GOT3 (cell line): Measurements from ENCODE around the gene BAZ2B.
"Not testable (repeated sequence)": the region's sequence is repeated elsewhere in the genome, so short reads cannot be mapped to it uniquely, and the experiment has no call there.

Source experiments
- DNase-seq: peaks from one replicate; lab custom pipeline; 2025; ENCODE audit warnings: mixed read lengths; lab: John Stamatoyannopoulos, UW

Gene BAZ2B

DNA sequence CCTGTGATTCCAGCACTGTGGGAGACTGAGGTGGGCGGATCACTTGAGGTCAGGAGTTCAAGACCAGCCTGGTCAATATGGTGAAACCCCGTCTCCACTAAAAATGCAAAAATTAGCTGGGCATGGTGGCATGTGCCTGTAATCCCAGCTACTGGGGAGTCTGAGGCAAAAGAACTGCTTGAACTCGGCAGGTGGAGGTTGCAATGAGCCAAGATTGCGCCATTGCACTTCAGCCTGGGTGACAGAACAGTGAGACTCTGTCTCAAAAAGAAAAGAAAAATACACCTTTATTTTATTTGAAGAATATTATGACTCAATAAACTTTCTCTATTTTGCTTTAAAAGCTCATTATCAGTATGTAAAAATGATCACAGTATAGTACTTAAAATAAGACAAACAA lies 81.1 kb downstream of the BAZ2B start:
- DNase-seq: not testable (repeated sequence)

DNA sequence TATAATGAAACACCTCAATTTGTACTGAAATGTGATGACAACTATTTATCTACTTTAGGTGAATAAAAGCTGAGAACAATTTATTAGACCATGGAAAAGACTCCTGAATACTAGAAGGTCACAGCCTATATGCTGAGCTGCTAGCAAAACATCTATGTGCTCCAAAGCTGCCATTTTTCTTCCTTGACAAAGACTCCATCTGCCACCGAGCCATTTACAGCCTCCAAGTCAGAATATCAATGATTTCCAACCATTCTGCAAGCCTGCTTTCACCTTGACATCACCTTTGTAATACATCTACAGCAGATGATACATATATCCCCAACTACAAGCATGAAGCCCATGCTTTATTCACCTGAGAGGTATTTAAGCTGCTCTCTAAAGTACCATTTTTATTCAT lies 84.9 kb downstream of the BAZ2B start:
- DNase-seq: no peak

DNA sequence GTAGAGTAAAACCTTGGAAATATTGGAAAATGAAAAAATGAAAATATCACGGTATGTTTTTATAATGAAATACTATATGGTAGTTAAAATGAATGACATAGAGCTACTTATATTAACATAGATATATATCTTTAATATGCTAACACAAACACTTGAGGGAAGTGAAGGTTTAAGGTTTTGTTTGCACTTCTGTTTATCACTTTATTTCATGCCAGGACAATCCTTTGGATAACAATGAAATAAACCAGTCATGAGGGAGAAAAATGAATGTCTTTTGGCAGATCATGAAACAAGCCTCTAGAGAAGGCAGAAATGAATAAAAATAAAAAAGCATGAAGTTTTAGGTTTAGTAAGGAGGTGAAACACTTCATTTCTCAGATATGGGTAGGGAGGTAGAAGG lies 89.9 kb downstream of the BAZ2B start:
- no peak for DNase-seq

DNA sequence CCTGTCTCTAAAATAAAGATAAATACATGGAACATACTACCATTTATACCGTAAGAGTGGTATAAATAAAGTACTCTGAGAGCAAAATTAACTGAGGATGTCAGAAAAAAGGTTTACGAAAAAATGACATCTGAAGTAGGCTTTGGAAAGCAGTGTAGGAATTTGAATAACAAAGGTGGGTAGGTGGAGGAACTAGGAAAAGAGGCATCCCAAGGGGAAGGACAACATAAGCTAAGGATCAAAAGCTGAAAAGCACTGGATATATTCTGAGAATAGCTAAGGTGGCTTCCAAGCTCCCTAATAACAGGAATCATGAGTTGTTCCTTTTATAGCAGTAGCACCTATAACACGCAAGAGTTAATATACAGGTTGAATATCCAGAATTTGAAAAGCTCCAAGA lies 91.3 kb downstream of the BAZ2B start:
- DNase-seq: no peak

DNA sequence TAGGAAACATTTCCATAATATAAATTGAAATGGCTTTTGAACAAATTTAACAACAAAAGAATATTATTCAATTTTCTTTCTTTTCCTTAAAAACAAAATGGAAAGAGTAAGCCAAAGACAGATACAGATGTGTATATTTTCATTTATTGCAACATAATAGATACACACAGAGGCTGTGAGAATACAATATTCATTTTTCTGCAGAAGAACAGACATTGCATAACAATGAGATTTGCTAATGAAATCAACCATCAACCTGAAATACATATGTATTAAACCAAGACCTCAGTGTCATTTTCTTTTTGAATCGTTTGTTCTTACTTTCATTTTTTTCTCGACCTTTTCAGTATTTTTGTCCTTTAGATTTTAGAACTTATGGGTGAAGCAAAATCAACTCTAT lies 95.1 kb downstream of the BAZ2B start:
- no peak for DNase-seq

DNA sequence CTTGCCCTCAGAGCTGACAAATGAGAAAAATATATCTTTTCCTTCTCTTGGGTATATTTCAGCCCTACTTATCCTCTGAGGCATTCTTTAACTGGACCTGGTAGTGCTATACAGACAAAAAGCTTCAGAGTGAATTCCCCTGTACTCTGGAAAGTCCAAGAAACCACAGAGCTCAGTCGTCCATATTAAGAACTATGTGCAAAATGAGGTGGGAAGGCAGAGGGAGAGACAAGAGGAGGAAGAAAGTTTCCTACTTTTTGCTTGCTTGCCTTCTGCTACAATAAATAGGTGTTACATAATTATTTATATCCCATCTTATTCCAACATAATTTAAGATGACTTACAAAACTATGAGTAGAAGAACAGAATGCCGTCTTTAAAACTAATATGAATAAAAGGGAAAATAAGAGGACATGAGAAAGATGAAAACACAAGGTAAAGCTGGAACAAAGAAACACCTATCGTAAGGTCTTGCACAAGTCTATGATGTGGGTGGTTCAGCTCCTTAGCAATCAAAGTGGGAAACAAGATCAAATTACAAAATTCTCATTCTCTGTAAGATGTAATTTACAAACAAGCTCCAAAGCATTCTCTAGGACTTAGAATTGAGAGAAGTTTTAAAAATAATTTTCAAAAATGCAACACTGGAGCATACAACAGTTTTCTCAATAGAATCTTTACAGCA lies 97.9 kb downstream of the BAZ2B start:
- no peak for DNase-seq

DNA sequence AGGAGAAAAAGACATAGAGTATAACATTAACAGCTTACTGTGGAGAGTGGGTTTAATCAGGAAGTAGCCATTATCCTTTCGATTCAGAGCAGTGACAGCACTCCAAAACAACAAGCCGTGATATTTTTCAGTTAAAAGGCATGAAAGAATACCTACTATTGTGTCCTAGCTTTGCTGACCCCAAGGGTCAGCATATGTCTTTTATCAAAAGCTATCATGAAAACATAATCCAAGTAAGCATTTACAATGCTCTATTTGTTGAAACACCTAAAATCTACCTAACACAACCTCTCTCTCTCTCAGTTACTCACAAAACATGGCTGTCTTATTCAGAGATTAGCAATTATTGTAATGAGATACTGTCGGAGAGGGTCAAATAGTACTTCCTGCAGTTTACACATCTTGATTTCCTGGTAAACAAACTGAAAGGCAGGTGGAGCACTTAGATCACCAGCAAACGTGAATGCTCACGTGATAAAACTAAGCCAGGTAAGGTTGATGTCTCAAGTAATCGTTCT lies 100.0 kb downstream of the BAZ2B start:
- DNase-seq: no peak

DNA sequence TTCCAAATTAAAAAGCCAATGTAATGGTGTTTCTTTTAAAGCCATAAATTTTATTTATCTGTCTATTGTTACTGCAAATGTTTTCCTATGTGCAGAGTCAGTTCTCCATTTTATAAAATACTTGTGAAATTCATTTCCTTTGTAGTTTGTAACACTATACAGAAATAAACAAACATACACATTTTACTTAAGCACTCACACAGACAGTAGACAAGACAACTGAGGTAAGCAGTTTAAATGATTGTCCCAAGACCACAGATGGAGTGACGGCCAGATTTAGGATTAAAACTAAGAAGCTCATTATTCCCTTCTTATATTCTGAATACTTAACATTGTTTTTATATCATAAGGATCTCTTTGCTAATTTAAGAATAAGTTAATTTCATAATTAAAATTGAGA lies 100.9 kb downstream of the BAZ2B start:
- no peak for DNase-seq

DNA sequence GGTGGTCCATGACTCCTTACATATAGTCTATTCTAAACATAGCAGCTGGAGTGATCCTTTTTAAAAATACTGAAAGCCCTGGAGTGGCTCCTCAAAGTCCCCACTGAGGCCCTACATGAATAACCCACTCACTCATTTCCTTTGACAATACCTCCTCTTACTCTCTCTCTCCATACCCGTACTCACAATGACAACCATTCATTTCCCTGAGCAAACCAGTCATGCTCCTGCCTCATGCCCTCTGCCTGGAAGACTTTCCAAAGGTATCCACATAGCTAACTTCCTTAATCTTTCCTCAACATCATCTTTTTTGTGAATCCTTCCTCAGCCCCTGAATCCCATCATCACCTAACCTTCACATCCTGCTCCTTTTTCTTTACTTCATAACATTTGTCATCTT lies 102.6 kb downstream of the BAZ2B start:
- DNase-seq: no peak

DNA sequence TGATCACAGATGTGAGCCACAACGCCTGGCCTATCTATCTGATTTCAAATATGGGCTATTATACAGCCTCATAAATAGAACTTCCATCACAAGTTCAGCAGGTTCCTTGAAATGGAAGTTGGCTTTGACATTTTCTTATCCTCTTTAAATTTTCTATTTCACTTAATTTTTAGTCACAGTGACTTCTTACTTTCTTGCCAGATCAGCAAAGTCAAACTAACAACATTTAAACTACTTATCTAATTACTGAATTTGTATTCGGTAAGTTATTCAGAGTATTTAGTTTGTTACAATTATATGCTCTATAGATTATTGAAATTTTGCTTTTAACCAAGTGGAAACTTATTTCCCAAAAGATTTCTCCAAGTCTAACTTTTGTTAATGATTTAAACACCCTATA lies 108.2 kb downstream of the BAZ2B start:
- no peak for DNase-seq

DNA sequence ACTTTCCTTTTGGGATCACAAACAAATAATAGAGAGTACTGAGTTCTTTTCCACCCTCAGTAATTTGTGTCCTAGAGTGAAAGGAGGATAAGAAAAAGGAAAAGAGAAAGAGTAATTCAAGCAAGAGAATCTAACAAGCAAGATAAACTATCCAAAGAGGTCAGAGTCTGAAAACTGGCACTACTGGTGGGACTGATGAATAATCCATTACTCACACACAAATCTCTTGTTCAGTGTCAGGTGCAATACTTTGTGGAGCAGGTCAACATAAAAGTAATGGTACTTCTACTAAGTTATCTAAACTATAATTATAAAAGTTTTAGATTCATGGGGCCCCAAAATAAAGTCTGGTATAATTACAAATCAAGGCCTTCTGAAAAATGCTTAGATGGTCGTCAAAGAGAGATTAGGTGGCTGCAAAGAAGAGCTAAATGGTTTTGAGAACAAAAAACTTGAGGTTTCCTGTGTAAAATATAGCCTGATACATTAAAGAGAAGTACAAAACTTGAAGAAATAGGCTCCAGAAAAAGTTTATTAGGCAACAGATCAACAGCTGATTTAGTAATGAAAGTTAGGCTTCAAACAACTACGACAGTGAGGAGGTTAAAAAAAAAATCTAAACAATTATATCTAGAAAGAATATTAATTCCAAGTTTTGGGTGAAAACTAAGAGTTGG lies 109.4 kb downstream of the BAZ2B start:
- DNase-seq: no peak

DNA sequence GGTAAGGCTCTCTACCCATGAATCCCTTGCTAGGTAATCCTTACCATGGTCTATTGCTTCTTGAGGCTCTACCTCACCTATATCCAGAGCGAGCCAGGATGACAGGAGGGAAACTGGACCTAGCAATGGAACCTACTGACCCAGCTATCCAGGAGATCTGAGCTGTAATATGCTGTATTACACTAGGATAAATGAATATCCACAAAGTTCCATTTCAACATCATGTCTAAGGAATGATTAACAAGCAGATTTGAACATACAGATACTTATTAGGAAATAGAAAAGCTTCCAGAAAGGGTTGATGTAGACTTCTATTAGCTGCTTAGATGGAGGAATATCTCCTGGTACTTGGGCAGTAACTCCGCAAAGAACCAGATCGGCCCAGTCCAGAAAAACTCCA lies 110.1 kb downstream of the BAZ2B start:
- no peak for DNase-seq

DNA sequence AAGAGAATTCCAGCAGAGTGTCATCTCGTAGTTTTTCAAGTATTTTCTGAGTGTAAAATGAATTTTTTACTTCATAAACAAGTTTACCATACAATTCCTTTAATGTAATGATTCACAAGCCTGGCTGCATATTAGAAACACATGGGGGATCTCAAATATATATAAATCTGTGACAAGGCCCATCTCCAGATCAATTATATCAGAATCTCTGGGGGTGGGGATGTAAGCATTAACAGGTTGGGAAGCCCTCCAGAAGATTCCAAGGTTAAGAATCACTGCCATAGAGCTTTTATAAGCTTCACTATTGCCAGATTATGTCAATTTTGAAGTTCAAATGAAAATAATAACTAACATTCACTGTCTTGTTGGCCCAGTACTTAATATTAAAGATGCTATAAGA lies 111.2 kb downstream of the BAZ2B start:
- DNase-seq: no peak

DNA sequence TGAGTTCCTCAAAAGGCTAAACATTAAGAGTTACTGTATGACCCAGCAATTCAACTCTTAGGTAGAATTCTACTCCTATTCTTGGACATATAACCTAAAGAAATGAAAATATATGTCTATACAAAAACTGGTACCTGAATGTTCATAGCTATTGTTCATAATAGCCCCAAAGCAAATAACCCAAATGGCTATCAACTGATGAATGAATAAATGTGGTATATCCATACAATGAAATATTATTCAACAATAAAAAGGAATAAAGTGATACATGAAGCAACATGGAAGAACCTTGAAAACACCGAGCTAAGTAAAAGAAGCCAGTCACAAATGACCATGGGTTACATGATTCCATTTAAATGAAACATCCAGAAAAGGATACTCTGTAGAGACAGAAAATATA lies 114.6 kb downstream of the BAZ2B start:
- no peak for DNase-seq

DNA sequence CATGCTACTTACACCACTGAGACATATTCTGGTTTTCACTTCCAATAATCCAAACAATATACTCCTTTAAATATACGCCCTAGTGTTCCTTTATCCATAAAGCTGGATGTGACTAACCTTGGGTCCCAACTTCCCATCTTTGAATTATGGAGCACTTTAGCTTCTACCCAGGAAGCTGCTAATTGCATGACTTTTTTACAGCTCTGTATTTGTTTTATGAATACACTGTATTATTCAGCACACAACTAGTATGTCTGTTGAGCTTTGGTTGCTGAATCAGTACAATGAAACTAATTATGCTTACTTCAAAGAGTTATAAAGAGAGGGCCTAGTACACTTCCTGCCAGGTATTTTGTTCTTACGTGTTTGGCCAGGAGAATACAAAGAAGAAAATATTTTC lies 118.5 kb downstream of the BAZ2B start:
- DNase-seq: no peak

DNA sequence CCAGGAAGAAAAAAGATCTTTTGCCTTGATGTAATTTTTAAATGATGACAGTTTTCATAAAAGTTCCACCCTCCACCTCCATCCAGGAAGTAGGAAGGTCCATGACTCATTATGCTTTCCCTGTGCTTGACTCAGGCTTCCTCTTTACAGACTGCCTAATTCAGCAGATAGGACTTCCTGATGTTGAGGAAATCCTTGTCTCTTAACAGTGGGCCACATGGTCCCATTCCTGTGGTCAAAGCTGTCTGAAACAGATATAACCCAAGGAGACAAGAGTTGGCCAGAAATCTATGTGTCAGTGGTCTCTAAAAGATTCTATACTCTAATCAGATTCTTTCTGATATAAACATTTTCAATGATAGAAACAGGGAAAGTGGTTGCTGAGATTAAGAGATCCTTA lies 119.1 kb downstream of the BAZ2B start:
- DNase-seq: no peak

DNA sequence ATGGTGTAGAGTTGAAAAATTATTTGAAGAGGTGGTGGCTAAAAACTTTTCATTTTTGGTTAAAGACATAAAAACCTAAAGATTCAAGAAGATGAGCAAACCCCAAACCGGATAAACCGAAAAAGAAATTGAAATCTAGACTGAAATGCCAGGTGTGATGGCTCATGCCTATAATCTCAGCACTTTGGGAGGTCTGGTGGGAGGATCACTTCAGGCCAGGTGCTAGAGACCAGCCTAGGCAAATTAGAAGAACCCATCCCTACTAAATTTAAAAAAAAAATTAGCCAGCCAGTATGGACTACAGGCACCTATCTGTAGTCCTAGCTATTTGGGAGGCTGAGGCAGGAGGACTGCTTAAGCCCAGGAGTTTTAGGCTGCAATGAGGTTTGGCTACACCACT lies 126.9 kb downstream of the BAZ2B start:
- no peak for DNase-seq

DNA sequence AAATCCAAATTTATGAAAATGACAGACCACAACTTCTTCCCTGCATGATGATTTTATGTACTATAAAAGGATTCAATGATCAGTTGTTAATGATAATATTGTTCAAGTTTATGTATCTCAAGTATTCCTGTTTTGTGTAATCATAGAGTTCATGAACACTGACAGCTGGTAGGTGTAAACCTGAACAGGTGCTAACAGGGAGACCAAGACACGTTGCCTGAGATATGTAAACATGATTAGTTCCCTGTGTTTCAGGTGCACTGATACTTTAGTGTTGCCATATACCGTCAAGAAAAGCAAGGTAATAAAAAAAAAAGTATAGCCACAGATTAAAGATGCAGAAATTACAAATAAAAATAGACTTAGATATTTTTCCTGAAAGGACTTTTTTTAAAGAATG lies 131.8 kb downstream of the BAZ2B start:
- no peak for DNase-seq

DNA sequence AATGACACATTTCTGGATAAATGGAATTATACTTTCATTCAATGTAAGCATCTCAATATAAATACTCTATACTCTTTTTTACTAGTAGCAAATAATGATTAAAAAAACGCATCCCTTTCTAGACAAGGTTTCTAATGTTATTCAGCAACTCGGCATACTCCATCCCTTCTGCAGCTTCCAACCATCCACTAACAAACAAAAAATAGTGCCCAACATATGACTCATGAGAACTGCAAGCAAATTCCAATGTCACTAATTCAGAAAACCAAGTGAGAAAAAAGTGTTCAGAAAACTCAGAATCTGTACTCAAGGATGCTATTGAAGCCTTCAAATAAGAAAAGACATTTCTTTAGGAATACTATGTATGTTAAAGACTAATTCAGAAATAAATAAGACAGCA lies 140.0 kb downstream of the BAZ2B start:
- DNase-seq: no peak

DNA sequence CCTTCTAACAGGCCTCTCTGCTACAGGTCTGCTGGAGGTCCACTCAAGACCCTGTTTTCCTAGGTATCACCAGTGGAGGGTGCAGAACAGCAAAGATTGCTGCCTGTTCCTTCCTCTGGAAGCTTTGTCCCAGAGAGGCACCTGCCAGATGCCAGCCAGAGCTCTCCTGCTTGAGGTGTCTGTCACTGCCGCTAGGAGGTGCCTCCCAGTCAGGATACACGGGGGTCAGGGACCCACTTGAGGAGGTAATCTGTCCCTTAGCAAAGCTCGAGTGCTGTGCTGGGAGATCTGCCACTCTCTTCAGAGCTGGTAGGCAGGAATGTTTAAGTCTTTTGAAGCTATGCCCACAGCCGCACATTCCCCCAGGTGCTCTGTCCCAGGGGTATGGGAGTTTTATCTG lies 140.6 kb downstream of the BAZ2B start:
- DNase-seq: no peak

DNA sequence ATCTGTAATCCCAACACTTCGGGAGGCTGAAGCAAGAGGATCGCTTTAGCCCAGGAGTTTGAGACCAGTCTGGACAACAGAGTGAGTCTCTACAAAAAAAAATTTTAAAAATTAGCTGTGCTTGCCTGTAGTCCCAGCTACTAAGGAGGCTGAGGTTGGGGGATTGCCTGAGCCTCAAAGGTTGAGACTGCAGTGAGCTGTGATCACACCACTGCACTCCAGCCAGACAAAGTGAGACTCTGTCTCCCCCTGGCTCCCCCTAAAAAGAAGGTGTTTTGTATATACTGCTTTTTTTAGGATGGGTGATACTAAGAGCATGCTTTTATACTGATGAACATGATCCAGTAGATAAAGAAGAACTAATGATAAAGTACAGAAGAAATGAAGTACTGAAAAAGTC lies 145.0 kb downstream of the BAZ2B start:
- no peak for DNase-seq

DNA sequence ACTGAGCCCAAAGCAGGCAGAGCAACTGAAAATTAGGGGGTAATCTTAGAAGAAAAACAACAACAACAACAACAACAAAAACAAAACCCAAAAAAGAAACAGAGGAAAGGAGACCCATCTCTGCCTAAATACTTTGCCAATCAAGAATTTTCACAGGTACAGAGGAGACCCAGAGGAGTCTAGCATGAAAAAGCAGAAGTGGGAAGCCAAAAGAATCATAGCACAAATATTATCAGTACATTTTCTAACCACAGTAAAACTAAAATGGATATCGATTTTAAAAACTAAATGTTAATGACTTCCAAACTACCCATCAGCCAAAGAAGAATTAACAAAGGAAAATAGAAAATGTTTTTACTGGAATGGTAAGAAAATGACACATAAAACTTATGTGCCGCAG lies 148.1 kb downstream of the BAZ2B start:
- DNase-seq: no peak

DNA sequence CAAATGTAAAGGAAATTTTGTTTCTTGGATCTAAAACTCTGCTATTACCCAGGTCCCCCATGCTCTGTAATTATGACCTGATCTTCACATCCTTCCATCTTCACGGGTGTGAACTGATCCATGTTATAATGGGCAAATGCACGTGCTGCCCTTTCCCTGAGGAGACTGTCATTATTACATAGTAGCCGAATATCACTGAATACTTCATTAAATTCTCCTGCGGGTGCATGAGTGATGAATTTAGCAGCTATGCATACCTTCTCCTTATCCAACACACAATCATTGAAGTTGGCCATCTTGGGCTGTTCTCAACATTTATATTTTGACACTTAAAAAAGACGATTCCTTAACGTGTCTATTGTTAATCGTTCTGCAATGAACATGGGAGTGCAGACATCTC lies 153.4 kb downstream of the BAZ2B start:
- DNase-seq: no peak

DNA sequence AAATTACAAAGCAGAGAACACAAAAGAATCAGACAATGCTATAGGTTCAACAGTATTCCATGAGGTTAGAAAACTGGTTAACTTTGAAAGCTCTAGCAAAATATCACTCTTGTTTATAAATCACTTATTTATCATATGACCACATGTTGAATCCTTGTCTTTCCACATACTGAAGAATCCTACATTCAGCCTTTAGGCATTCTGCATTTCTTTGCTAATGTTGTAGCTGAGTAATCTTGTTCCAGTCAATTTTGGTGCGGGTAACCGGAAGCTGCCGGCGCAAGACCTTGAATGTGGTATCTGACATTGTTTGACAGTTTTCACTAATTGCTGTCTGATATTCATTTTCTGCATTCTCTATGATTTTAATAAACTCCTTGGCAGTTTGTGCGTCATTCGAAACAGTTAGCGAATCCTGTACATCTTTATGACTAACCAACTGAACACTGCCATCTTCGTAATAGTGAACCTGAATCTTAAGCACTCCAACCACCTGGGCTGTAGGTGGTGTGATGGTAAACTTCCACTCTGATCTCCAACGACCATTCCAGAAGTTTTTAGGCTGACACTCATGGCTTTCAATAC lies 154.1 kb downstream of the BAZ2B start:
- no peak for DNase-seq
